ENCODE data around the gene KIAA0232. TPM values are rescaled to one million over a fixed set of nuclear protein-coding genes. Genes with fewer than 3 reads are reported as not detected.

Gene KIAA0232
- total and polyA plus RNA-seq, 2 of the 8 experiments (the other 6 are each of a cell fraction or from before 2014, with no cell fraction given), result 5.6 to 23.3 TPM

DNA sequence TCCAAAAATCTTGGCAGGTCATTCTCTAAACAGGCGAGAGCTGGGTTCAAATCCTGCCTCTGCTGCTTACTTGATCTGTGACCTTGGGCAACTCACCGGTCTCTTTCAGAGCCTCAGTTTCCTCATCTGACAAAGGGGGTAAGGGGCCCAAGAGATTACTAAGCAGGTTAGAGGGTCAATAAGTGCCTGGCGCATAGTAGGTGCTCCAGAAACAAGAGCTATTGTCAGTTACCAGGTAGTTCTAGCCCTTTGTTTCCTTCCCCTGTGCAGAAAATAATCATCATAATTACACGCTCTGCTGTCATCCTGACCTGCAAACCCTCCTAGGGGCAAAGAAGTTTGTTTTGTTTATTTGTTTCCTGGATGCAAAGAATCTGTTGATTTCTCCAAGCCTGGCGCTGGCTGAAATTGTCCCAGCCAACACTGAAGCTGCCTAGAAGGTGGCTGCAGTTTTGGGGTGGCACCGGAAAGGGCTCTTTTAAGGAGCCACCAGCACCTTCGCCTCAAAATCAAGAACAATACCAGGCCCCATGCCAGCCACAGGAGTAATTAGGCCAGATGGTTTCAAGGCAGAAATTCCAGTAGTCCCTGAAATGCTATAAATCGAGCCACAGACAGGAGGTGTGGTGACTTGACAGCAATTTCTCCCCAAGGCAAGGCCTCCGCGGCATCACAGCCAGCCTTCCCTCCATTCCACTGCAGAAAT lies 10.2 kb upstream of the KIAA0232 start (continued):
- TF ChIP-seq, protein P1, sequence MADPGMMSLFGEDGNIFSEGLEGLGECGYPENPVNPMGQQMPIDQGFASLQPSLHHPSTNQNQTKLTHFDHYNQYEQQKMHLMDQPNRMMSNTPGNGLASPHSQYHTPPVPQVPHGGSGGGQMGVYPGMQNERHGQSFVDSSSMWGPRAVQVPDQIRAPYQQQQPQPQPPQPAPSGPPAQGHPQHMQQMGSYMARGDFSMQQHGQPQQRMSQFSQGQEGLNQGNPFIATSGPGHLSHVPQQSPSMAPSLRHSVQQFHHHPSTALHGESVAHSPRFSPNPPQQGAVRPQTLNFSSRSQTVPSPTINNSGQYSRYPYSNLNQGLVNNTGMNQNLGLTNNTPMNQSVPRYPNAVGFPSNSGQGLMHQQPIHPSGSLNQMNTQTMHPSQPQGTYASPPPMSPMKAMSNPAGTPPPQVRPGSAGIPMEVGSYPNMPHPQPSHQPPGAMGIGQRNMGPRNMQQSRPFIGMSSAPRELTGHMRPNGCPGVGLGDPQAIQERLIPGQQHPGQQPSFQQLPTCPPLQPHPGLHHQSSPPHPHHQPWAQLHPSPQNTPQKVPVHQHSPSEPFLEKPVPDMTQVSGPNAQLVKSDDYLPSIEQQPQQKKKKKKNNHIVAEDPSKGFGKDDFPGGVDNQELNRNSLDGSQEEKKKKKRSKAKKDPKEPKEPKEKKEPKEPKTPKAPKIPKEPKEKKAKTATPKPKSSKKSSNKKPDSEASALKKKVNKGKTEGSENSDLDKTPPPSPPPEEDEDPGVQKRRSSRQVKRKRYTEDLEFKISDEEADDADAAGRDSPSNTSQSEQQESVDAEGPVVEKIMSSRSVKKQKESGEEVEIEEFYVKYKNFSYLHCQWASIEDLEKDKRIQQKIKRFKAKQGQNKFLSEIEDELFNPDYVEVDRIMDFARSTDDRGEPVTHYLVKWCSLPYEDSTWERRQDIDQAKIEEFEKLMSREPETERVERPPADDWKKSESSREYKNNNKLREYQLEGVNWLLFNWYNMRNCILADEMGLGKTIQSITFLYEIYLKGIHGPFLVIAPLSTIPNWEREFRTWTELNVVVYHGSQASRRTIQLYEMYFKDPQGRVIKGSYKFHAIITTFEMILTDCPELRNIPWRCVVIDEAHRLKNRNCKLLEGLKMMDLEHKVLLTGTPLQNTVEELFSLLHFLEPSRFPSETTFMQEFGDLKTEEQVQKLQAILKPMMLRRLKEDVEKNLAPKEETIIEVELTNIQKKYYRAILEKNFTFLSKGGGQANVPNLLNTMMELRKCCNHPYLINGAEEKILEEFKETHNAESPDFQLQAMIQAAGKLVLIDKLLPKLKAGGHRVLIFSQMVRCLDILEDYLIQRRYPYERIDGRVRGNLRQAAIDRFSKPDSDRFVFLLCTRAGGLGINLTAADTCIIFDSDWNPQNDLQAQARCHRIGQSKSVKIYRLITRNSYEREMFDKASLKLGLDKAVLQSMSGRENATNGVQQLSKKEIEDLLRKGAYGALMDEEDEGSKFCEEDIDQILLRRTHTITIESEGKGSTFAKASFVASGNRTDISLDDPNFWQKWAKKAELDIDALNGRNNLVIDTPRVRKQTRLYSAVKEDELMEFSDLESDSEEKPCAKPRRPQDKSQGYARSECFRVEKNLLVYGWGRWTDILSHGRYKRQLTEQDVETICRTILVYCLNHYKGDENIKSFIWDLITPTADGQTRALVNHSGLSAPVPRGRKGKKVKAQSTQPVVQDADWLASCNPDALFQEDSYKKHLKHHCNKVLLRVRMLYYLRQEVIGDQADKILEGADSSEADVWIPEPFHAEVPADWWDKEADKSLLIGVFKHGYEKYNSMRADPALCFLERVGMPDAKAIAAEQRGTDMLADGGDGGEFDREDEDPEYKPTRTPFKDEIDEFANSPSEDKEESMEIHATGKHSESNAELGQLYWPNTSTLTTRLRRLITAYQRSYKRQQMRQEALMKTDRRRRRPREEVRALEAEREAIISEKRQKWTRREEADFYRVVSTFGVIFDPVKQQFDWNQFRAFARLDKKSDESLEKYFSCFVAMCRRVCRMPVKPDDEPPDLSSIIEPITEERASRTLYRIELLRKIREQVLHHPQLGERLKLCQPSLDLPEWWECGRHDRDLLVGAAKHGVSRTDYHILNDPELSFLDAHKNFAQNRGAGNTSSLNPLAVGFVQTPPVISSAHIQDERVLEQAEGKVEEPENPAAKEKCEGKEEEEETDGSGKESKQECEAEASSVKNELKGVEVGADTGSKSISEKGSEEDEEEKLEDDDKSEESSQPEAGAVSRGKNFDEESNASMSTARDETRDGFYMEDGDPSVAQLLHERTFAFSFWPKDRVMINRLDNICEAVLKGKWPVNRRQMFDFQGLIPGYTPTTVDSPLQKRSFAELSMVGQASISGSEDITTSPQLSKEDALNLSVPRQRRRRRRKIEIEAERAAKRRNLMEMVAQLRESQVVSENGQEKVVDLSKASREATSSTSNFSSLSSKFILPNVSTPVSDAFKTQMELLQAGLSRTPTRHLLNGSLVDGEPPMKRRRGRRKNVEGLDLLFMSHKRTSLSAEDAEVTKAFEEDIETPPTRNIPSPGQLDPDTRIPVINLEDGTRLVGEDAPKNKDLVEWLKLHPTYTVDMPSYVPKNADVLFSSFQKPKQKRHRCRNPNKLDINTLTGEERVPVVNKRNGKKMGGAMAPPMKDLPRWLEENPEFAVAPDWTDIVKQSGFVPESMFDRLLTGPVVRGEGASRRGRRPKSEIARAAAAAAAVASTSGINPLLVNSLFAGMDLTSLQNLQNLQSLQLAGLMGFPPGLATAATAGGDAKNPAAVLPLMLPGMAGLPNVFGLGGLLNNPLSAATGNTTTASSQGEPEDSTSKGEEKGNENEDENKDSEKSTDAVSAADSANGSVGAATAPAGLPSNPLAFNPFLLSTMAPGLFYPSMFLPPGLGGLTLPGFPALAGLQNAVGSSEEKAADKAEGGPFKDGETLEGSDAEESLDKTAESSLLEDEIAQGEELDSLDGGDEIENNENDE (IDR thresholded peaks at IDR 0.05; ENCODE audit: insufficient replicate concordance, low read length), result no peak
- TF ChIP-seq CTBP2 (IDR thresholded peaks at IDR 0.05; ENCODE audit: borderline replicate concordance, insufficient read depth, insufficient read length, low read length) (no peak), SAP30 (IDR thresholded peaks at IDR 0.05; ENCODE audit: insufficient read depth, insufficient replicate concordance, low read length) (no peak), MAFK (IDR thresholded peaks at IDR 0.05; ENCODE audit: low read depth, low read length) (no peak)

Measured in H1 (cell line).